Mammary microvascular endothelial cell (primary cell): ENCODE measurements around the gene PDZD7. TPM values are rescaled to one million over a fixed set of nuclear protein-coding genes. Genes with fewer than 3 reads are reported as not detected.

Source experiments
- total RNA-seq: library from RNA; depleted of rRNA; stranded (reverse); fragments of >200 nt; gene quantifications from 2 replicates; pipeline ENCODE4 v1.2.3, GENCODE V29; 2015

Gene PDZD7
- total RNA-seq = 0.07 and 1.8 TPM in 2 replicates

GRCh38 chr10:101031128-101031795, at the start of gene PDZD7, which contains the start of gene SFXN3:
Gene PDZD7 (minus strand): TSS chr10:101031129. CDS start chr10:101030219, 910 bp downstream.
Gene SFXN3 (plus strand): TSS chr10:101031234. CDS start chr10:101034695, 3,461 bp downstream.

GRCh38 chr10:101061624-101062231, 30.8 kb upstream of the PDZD7 start, which contains the start of gene KAZALD1:
Gene KAZALD1 (plus strand): TSS chr10:101061989. CDS start chr10:101062593, 604 bp downstream.

GRCh38 chr10:100999742-101000126, 31.2 kb downstream of the PDZD7 start, which contains the start of gene LZTS2:
Gene LZTS2 (plus strand): TSS chr10:100999808. CDS start chr10:101002539, 2,731 bp downstream.

GRCh38 chr10:100986952-100987684, 43.8 kb downstream of the PDZD7 start, which contains the start of the genes MRPL43 and TWNK:
Gene MRPL43 (minus strand): TSS chr10:100987497. CDS start chr10:100987443, 54 bp downstream.
Gene TWNK (plus strand): TSS chr10:100987543. CDS start chr10:100988211, 668 bp downstream.

GRCh38 chr10:100969187-100970075, 61.5 kb downstream of the PDZD7 start, which contains the start of gene SEMA4G:
Gene SEMA4G (plus strand): TSS chr10:100969504. CDS start chr10:100972913, 3,409 bp downstream.

Other genes starting within 250 kb of the PDZD7 start
- 17.8 and 20.4 TPM in 2 replicates for gene SLF2, start 118.2 kb downstream of the PDZD7 start, total RNA-seq
- 0.84 and 1.8 TPM in 2 replicates for gene SEMA4G, start 61.6 kb downstream of the PDZD7 start, total RNA-seq
- gene MRPL43, start 43.6 kb downstream of the PDZD7 start, total RNA-seq = 80.0 and 96.6 TPM in 2 replicates
- 5.3 and 5.8 TPM in 2 replicates for gene TWNK, start 43.6 kb downstream of the PDZD7 start, total RNA-seq
- 95.7 and 124 TPM in 2 replicates for gene LZTS2, start 31.3 kb downstream of the PDZD7 start, total RNA-seq
- 80.3 and 88.3 TPM in 2 replicates for gene SFXN3, start 105 bp upstream of the PDZD7 start, total RNA-seq
- 0.20 and 0.40 TPM in 2 replicates for gene KAZALD1, start 30.9 kb upstream of the PDZD7 start, total RNA-seq
- not detected in 2 replicates for gene TLX1, start 100.2 kb upstream of the PDZD7 start, total RNA-seq
- not detected in 2 replicates for gene LBX1, start 198.3 kb upstream of the PDZD7 start, total RNA-seq